GM18508 (cell line): ENCODE results near the gene ZFAND3.
"Not testable (repeated sequence)": the region's sequence is repeated elsewhere in the genome, so short reads cannot be mapped to it uniquely, and the experiment has no call there.

Experiments used
- ATAC-seq: cut with Tn5 transposase; IDR thresholded peaks from one replicate; pipeline ENCODE4 v1.9.1; 2021; ENCODE audit warnings: moderate number of reproducible peaks; ENCODE audit not compliant: insufficient read depth, unreplicated experiment

ZFAND3 gene

GRCh38 chr6:37889486-37889885 is 70.0 kb downstream of the ZFAND3 start:
- ATAC-seq = no peak

- no peak for ATAC-seq
Measured at GRCh38 chr6:37891072-37891471, 71.5 kb downstream of the ZFAND3 start.

- ATAC-seq = no peak
Measured at GRCh38 chr6:37893257-37893656, 73.7 kb downstream of the ZFAND3 start.

GRCh38 chr6:37893734-37894133 is 74.2 kb downstream of the ZFAND3 start:
- not testable (repeated sequence) for ATAC-seq

- no peak for ATAC-seq
Measured at GRCh38 chr6:37894585-37894984, 75.1 kb downstream of the ZFAND3 start.

GRCh38 chr6:37897321-37897720 is 77.8 kb downstream of the ZFAND3 start:
- no peak for ATAC-seq

- no peak for ATAC-seq
Measured at GRCh38 chr6:37897818-37898515, 78.4 kb downstream of the ZFAND3 start.

GRCh38 chr6:37903351-37904340 is 84.1 kb downstream of the ZFAND3 start:
- no peak for ATAC-seq

GRCh38 chr6:37904590-37904989 is 85.1 kb downstream of the ZFAND3 start:
- ATAC-seq = no peak

GRCh38 chr6:37906121-37906520 is 86.6 kb downstream of the ZFAND3 start:
- ATAC-seq = no peak

- no peak for ATAC-seq
Measured at GRCh38 chr6:37910998-37911397, 91.5 kb downstream of the ZFAND3 start.

GRCh38 chr6:37913210-37913609 is 93.7 kb downstream of the ZFAND3 start:
- no peak for ATAC-seq

GRCh38 chr6:37915463-37915862 is 95.9 kb downstream of the ZFAND3 start:
- ATAC-seq = no peak

- no peak for ATAC-seq
Measured at GRCh38 chr6:37916149-37916548, 96.6 kb downstream of the ZFAND3 start.

GRCh38 chr6:37916675-37917074 is 97.1 kb downstream of the ZFAND3 start:
- ATAC-seq = no peak

GRCh38 chr6:37917566-37917965 is 98.0 kb downstream of the ZFAND3 start:
- ATAC-seq = no peak

GRCh38 chr6:37919417-37920157 is 100.1 kb downstream of the ZFAND3 start:
- no peak for ATAC-seq

GRCh38 chr6:37920667-37921066 is 101.1 kb downstream of the ZFAND3 start:
- no peak for ATAC-seq

GRCh38 chr6:37922563-37922962 is 103.0 kb downstream of the ZFAND3 start:
- ATAC-seq = no peak

- no peak for ATAC-seq
Measured at GRCh38 chr6:37923514-37923913, 104.0 kb downstream of the ZFAND3 start.

- ATAC-seq = no peak
Measured at GRCh38 chr6:37926661-37927060, 107.1 kb downstream of the ZFAND3 start.
